ENCODE measurements around the gene UBASH3B.

The UBASH3B gene

DNA sequence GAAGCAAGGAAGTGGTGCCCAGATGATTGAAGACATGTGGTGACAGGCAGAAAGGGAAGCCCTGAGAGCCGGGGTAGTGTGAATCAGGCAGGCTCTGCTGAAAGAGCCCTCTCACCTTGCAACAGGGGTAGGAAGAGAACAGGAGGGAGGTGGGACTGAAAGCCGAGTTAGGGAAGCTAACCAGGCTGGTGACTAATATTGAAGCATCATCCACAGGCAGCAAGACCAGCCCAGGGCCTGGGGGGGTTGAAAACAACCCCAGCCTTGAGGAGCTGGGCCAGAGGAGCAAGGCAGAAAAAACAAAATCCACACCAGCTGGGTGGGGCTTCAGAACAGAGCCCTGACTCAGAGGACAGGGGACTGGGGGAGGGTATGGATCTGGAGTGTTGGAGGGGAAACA lies 147.8 kb downstream of the UBASH3B start:
- DNase-seq (ENCODE audit: low spot score) = peak; percentile 99
- peak overlapping the region; percentile 96 for H3K27ac ChIP-seq
- POLR2A ChIA-PET (ENCODE audit: low non-redundant PET) = no interaction called here
- TF ChIP-seq, protein P1, sequence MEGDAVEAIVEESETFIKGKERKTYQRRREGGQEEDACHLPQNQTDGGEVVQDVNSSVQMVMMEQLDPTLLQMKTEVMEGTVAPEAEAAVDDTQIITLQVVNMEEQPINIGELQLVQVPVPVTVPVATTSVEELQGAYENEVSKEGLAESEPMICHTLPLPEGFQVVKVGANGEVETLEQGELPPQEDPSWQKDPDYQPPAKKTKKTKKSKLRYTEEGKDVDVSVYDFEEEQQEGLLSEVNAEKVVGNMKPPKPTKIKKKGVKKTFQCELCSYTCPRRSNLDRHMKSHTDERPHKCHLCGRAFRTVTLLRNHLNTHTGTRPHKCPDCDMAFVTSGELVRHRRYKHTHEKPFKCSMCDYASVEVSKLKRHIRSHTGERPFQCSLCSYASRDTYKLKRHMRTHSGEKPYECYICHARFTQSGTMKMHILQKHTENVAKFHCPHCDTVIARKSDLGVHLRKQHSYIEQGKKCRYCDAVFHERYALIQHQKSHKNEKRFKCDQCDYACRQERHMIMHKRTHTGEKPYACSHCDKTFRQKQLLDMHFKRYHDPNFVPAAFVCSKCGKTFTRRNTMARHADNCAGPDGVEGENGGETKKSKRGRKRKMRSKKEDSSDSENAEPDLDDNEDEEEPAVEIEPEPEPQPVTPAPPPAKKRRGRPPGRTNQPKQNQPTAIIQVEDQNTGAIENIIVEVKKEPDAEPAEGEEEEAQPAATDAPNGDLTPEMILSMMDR (conservative IDR thresholded peaks at IDR 0.05; ENCODE audit: low read depth) = no peak
- CTCF ChIA-PET = interaction anchor here (0.7 kb wide), 1 partner anchor 60 kb away, joined by 4 read pairs; no protein-coding TSS in a partner anchor

DNA sequence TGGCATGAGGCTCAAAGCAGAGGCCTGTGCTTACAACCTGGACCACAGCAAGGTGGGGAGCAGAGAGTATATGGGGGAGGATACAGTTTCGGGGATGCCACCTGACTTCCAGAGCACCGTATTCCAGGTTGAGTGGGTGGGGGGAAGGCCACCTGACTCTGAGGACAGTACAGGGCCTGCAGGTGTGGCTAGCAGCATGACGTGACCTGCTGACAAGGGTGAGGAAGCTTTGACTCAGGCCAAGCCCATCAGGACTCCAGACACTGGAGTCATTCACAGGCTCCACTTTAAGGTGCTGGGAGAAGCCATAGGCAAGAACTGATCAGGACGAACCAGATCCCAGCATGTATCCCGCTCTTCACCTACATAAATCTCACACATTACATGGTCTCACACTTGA lies 148.2 kb downstream of the UBASH3B start:
- TF ChIP-seq, protein P1 (conservative IDR thresholded peaks at IDR 0.05; ENCODE audit: low read depth) = no peak
- POLR2A ChIA-PET (ENCODE audit: low non-redundant PET) = interaction anchor here (0.7 kb wide), 1 partner anchor 244 kb away, joined by 4 read pairs; no protein-coding TSS in a partner anchor
- CTCF ChIA-PET = interaction anchor here (0.7 kb wide), 1 partner anchor 59 kb away, joined by 4 read pairs; no protein-coding TSS in a partner anchor
- DNase-seq (ENCODE audit: low spot score) = peak; percentile 80
- H3K27ac ChIP-seq = peak overlapping the region; percentile 96

DNA sequence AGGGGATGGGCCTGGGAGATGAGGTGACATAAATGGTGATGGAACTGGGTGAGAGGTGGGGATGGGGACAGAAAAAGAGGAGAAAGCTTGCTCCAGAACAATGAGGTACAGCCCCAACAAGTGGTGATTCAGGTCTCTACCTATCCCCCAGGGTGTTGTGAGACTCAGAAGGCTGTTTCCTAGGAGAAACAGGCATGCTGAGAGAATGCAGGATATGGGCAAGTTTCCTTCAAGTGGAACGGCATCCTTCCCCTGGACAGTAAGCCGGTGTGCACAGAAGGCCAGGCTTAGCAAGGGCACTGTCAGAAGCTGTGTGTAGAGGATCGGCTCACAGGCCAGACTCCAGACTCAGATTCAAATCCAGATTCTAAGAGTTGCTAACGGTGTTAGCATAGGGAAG lies 148.6 kb downstream of the UBASH3B start:
- peak overlapping the region; percentile 96 for H3K27ac ChIP-seq
- ChIA-PET CTCF (no interaction called here), POLR2A (ENCODE audit: low non-redundant PET) (interaction anchor here (0.7 kb wide), 1 partner anchor 244 kb away, joined by 4 read pairs; no protein-coding TSS in a partner anchor)
- peak; percentile 81 for DNase-seq (ENCODE audit: low spot score)
- TF ChIP-seq, protein P1 (conservative IDR thresholded peaks at IDR 0.05; ENCODE audit: low read depth) = no peak

DNA sequence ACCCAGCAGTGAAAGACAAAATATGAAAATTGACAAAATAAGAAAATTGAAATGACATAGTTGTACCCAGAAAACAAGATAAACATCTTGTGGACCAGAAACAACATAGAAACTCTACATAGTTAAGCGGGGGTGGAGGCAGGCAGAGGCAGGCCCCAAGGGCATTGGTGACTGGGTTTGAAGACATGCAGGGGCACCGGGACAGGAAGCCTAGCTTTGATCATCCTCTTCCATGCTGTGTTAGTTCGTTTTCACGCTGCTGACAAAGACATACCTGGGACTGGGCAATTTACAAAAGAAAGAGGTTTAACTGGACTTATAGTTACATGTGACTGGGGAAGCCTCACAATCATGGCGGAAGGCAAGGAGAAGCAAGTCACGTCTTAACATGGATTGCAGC lies 149.3 kb downstream of the UBASH3B start:
- ChIA-PET POLR2A (ENCODE audit: low non-redundant PET) (no interaction called here), CTCF (no interaction called here)
- peak overlapping the region; percentile 96 for H3K27ac ChIP-seq
- TF ChIP-seq, protein P1 (conservative IDR thresholded peaks at IDR 0.05; ENCODE audit: low read depth) = no peak
- peak; percentile 65 for DNase-seq (ENCODE audit: low spot score)

DNA sequence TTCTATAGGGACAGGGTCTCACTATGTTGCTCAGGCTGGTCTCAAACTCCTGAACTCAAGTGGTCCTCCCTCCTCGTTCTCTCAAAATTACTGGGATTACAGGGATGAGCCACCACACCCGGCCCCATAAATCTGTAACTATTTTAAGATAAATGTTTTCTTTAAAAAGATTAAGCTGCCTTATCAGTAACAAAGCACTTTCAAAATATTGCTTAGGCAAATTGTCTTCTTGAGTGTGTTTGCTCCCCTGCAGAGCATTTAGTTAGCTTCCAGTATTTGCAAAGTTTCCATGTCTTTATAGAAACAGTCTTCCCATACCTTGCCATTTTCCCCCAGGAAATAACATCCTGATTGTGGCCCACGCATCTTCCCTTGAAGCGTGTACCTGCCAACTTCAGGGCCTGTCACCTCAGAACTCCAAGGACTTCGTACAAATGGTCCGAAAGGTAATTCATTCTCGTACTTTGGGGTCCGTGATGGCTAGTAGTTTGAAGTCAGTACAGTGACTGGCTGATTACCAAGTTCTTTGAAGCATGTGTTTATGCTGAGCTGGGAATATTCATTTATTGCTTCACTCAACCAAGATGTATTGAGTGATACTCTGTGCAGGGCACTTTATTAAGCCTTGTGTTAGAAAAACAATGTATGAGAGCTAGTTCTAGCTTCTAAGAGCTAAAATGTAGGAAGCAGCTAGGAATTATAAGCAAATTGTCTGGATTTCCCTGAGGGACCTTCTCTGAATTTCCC lies 152.4 kb downstream of the UBASH3B start:
- ChIA-PET CTCF (interaction anchor here (0.6 to 1.6 kb wide), 4 partner anchors 12 to 1276 kb away, joined by 3 to 5 read pairs (median 4); no protein-coding TSS in a partner anchor), POLR2A (ENCODE audit: low non-redundant PET) (no interaction called here)
- TF ChIP-seq, protein P1 (conservative IDR thresholded peaks at IDR 0.05; ENCODE audit: low read depth) = no peak
- H3K27ac ChIP-seq = no peak overlapping the region
- no peak for DNase-seq (ENCODE audit: low spot score)

DNA sequence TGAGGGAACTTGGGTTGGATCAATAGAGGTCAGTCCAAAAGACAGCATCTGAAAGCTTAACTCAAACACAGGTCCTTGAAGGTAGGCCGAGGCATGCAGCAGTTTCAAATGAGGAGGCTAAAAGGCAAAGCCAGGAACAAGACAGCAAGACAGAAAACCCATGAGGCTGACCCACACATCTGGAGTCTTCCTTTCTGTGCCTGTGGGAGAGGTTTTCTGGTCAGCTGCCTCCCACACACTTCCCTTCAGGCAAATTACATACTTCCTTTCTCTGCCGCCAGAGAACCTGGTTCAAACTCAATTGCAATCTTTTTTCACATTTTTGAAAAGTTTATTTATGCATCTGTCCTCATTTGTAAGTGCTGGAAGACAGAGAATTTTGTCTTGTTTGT lies 153.0 kb downstream of the UBASH3B start:
- TF ChIP-seq, protein P1 (conservative IDR thresholded peaks at IDR 0.05; ENCODE audit: low read depth) = no peak
- no peak for DNase-seq (ENCODE audit: low spot score)
- ChIA-PET CTCF (interaction anchor here (0.5 to 1.1 kb wide), 2 partner anchors 12 to 58 kb away, joined by 3 to 5 read pairs; no protein-coding TSS in a partner anchor), POLR2A (ENCODE audit: low non-redundant PET) (no interaction called here)
- no peak overlapping the region for H3K27ac ChIP-seq
